ENCODE measurements around the gene LZTFL1.

Gene LZTFL1

DNA sequence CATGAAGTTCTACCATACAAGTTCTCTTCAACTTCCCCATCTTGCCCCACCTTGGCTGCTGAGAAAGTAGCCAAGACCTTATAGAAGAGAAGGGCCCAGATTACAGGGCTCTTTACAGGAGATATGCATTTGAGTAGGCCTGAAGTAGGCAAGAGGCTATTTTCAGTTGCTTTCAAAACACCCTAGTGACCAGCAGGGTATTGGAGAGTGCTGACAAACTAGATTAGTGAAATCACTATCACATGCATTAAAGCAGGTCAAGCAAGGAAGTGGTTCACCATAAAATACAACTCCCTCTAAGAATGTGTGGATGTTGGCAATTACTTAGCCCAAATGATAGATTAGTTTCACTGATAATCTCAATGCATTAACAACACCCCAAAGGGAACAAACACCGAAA is 2.7 kb upstream of the LZTFL1 start:
- Mint-ChIP-seq H3K27ac (no peak overlapping the region), H3K9me3 (ENCODE audit: low read depth) (no peaks in the 10 kb centered on the region), H3K4me3 (no peak overlapping the region), H3K27me3 (peaks cover 5% of the 10 kb centered on the region), H3K36me3 (no peaks in the 10 kb centered on the region), H3K4me1 (ENCODE audit: low read depth) (peaks cover 13% of the 10 kb centered on the region)

DNA sequence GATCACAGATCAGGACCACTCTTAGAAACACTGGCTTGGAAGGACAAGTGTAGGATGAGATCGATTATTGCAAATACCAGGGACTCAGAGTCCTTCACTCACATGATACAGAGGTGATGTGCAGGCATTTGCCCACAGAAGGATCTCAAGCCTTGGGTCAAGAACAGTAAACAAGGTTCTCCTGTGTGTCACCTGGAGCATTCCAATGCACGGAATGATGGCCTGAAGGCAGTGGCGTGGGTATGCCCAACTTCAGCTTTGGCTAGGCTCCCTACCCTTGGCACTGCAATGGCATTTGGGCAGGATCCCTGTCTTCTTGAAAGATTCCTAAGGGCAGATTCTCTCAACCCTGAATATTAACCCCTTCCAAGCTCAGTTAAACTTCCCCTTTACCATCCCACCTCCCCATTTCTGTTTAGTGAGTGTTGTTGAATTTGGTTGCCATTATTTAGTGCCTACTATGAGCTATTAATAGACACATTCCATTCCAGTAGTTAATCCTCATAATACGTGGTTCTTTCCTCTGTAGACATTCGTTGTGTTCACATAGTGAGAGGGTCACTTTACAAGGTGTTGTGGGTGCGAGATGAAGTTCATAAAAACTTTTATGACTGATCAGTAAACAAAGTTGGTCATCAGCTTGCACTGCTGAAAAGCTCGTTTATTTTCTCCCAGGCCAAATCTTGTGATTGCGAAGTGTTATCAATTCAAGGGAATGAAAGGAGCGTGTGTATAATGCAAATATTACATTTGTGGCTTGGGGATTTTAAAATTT is 1.1 kb upstream of the LZTFL1 start:
- peaks cover 4% of the 10 kb centered on the region for H3K36me3 Mint-ChIP-seq
- no peaks in the 10 kb centered on the region for H3K27me3 Mint-ChIP-seq
- no peak overlapping the region for H3K27ac Mint-ChIP-seq
- no peaks in the 10 kb centered on the region for H3K9me3 Mint-ChIP-seq (ENCODE audit: low read depth)
- H3K4me3 Mint-ChIP-seq: peak overlapping the region; percentile 92
- peaks cover 13% of the 10 kb centered on the region for H3K4me1 Mint-ChIP-seq (ENCODE audit: low read depth)

DNA sequence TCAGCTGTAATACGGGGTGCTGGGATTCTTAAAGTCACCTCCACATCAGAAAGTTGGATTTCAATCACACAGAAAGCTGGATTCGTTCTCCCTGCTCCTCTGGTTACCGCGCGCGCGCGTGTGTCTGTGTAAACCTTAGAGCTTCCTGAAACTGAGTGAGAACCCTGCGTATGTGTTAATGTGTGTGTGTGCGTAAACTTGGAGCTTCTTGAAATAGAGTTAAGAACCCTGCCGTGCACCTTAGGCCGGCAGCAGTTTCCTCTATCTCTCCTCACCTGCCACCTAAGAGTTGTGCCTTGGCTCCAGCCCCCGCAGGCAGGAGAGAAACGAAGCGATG is 531 bp downstream of the LZTFL1 start:
- Mint-ChIP-seq H3K9me3 (ENCODE audit: low read depth) (no peaks in the 10 kb centered on the region), H3K27ac (peak overlapping the region; percentile 65), H3K27me3 (no peaks in the 10 kb centered on the region), H3K36me3 (peaks cover 12% of the 10 kb centered on the region), H3K4me3 (peak overlapping the region; percentile 92), H3K4me1 (ENCODE audit: low read depth) (peaks cover 13% of the 10 kb centered on the region)

DNA sequence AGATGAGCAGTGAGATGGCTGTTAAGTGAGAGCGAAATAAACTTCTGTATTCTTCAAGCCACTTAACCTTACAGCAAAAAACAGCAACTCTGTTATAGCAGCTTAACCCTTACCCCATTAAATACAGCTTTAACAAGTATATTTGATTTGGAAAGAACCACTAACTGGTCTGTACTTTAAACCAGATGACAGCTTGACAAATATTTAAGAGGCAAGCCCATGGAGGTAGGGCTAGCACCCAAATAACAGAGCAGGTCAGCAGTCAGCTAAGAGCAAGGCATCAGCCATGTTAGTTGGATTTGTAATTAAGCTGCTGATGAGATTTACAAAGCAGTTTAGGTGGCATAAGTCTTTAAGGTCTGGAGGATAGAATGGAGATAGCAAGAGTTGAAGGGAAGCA is 3.5 kb downstream of the LZTFL1 start:
- Mint-ChIP-seq H3K27me3 (no peaks in the 10 kb centered on the region), H3K4me3 (no peak overlapping the region), H3K27ac (no peak overlapping the region), H3K4me1 (ENCODE audit: low read depth) (peaks cover 13% of the 10 kb centered on the region), H3K9me3 (ENCODE audit: low read depth) (no peaks in the 10 kb centered on the region), H3K36me3 (peaks cover 20% of the 10 kb centered on the region)

DNA sequence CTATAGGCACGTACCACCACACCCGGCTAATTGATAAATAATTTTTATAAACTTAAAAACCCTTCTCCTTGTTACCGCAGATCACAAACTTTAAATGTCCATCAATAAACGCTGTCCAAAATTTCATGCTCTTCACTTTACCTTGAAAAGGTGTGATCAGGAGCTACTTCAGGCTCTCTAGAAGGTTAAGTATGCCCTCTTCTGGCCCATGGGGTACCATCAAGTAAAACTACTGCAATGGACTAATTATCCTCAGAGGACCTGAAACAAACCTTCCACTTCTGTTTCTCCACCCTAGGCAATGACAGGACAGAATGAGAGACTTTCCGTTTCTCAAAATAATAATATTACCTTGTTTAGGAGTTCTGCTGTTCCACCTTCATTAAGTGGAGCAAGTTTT is 9.2 kb downstream of the LZTFL1 start:
- H3K36me3 Mint-ChIP-seq: peaks cover 32% of the 10 kb centered on the region
- H3K4me3 Mint-ChIP-seq: no peak overlapping the region
- H3K9me3 Mint-ChIP-seq (ENCODE audit: low read depth): no peaks in the 10 kb centered on the region
- H3K4me1 Mint-ChIP-seq (ENCODE audit: low read depth): no peaks in the 10 kb centered on the region
- H3K27me3 Mint-ChIP-seq: no peaks in the 10 kb centered on the region
- no peak overlapping the region for H3K27ac Mint-ChIP-seq

DNA sequence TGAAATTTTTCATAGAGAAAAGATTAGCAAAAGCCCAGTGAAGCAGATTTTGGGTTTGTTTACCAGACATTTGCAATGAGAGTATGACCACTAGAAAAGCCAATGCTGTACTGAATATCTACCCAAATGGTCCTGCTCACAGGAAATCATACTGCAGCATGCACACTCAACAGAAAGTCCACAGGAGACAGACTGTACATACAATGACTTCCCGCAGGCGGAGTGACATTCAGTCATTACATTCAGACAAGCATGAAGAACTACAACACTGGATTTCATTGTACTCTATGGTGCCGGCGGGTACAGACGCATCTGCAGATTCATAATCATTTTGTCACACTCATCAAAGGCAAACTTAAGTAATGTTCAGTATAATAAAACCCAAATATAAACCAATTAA is 11.8 kb downstream of the LZTFL1 start:
- Mint-ChIP-seq H3K4me3 (no peak overlapping the region), H3K36me3 (peaks cover 25% of the 10 kb centered on the region), H3K4me1 (ENCODE audit: low read depth) (peaks cover 11% of the 10 kb centered on the region), H3K9me3 (ENCODE audit: low read depth) (no peaks in the 10 kb centered on the region), H3K27me3 (no peaks in the 10 kb centered on the region), H3K27ac (no peak overlapping the region)

DNA sequence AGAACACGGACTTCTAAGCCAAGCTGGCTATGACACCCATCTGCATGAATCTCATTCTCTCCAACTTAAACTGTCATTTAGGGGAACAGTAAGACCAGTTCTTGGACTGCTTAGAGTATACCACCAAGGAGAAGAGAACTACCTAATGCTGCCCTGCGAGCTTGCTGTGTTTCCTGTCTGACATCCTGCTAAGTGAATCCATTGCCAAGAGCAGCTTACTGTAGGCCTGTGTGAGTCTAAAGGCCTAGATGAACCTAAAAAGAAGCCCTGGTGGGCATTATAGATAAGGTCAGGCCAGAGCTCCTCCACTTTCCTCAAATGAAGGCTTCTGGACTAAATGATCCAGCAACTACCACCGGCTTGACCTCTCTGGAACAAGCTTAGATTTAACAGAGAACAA is 15.0 kb downstream of the LZTFL1 start:
- no peaks in the 10 kb centered on the region for H3K27me3 Mint-ChIP-seq
- H3K4me3 Mint-ChIP-seq: no peak overlapping the region
- H3K27ac Mint-ChIP-seq: no peak overlapping the region
- peaks cover 24% of the 10 kb centered on the region for H3K36me3 Mint-ChIP-seq
- peaks cover 11% of the 10 kb centered on the region for H3K4me1 Mint-ChIP-seq (ENCODE audit: low read depth)
- H3K9me3 Mint-ChIP-seq (ENCODE audit: low read depth): no peaks in the 10 kb centered on the region

DNA sequence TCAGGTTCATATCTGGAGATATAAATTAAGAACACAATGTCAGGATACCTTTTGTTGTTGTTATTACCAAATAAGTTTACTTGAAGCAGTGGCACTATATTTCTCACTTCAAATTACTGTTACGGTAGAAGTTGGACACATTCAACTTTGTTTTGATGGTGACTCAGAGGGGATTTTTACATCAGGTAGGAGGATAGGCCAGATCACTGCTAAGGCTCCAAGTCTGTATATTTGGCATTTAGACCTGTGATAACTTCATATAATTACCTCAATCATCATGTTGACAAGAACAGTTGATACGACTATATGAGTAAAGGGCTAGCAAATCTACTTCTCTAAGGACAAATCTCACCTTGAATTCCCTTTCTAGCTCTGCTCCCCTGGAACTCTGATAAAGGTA is 15.6 kb downstream of the LZTFL1 start:
- Mint-ChIP-seq H3K36me3 (peaks cover 24% of the 10 kb centered on the region), H3K27ac (no peak overlapping the region), H3K27me3 (no peaks in the 10 kb centered on the region), H3K4me3 (no peak overlapping the region), H3K4me1 (ENCODE audit: low read depth) (peaks cover 11% of the 10 kb centered on the region), H3K9me3 (ENCODE audit: low read depth) (no peaks in the 10 kb centered on the region)

DNA sequence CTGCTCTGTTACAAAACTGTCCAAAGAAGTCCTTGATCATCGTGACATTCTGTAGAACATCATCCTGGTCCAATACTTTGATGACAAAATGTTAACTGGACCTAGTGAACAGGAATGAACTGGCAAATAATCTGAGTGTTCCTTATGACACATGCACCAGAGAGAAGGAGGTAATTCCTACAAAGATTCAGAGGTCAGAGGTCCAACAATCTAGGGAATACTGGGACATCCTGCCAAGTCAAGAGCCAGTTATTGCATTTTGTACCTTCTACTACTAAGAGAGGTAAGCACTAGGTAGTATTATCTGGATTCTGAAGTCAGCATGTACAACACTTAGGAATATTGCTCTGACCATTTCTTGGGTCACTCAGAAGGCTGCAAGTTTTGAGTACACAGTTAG is 20.8 kb downstream of the LZTFL1 start:
- Mint-ChIP-seq H3K36me3 (peaks cover 22% of the 10 kb centered on the region), H3K27me3 (no peaks in the 10 kb centered on the region), H3K4me1 (ENCODE audit: low read depth) (peaks cover 4% of the 10 kb centered on the region), H3K4me3 (no peak overlapping the region), H3K27ac (no peak overlapping the region), H3K9me3 (ENCODE audit: low read depth) (no peaks in the 10 kb centered on the region)

DNA sequence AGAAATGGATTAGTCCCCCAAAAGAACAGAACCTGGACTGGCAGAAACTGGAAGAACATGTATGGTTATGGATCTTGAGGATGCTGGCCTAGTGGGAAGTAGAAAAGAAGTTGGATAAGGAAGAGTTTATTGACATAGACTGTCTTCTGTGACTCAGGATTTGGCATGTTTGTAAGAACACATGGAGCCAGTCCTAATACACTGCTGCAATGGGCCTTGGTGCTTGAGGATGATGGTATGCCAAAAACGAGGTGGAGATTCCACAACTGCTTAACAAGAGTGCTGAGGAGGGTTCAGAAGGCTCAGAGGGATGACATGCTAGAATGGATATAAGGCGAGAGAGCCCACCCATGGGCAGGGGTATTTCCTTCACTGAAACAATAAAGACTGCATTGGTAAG is 22.4 kb downstream of the LZTFL1 start:
- Mint-ChIP-seq H3K27ac (no peak overlapping the region), H3K36me3 (peaks cover 24% of the 10 kb centered on the region), H3K4me1 (ENCODE audit: low read depth) (peaks cover 1% of the 10 kb centered on the region), H3K4me3 (no peak overlapping the region), H3K27me3 (no peaks in the 10 kb centered on the region), H3K9me3 (ENCODE audit: low read depth) (no peaks in the 10 kb centered on the region)

DNA sequence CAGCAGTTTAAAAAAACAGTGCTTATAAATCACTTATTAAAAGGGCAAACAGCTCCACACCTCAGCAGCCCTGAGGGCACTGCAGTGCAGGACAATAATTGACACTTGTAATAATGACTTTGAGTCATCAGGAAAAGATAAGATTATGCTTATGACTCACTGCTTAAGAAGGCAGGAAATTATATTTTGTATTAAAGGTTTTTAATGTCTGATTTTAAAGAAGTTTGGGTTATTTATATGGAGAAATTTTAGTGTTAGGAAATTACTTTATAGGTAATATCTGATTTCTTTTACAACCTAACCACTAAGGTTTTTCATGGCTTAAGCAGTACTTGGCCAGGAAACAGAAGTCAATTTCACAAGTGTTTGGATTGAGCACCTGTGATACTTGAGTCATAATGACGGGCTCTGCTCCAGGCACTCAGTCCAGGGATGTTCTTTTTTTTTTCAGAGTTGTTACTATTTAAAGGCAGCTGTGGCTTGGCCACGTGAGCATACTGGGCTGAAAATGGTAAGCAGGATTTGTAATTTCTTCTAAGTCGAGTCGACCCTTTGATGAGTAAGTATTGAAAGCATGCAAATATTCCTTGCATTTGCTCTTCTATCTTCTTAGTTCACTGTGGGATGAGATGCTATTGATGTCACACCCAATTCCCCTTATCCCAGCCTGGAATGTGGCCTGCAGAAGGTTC is 23.9 kb downstream of the LZTFL1 start:
- H3K4me1 Mint-ChIP-seq (ENCODE audit: low read depth): peaks cover 1% of the 10 kb centered on the region
- H3K27ac Mint-ChIP-seq: no peak overlapping the region
- H3K36me3 Mint-ChIP-seq: peaks cover 26% of the 10 kb centered on the region
- no peak overlapping the region for H3K4me3 Mint-ChIP-seq
- H3K9me3 Mint-ChIP-seq (ENCODE audit: low read depth): no peaks in the 10 kb centered on the region
- no peaks in the 10 kb centered on the region for H3K27me3 Mint-ChIP-seq

DNA sequence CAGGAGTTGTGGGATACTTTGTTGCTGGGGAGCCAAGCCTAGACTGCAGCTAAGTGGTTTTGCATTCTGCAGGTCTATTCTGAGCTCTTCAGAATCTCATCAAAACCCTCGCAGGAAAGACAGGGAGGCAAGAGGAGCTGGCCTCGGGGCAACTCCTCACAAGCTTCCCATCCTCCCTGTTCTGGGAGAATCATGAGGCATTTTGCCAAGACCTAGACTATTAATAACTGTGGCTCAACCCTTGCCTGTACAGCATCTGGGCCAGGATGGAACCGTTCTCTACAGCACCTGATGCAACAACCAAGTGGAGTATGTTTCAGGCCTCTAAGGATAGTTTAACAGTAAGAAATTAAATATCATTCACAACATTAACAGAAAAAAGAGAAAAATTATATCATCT is 25.4 kb downstream of the LZTFL1 start:
- Mint-ChIP-seq H3K9me3 (ENCODE audit: low read depth) (no peaks in the 10 kb centered on the region), H3K4me1 (ENCODE audit: low read depth) (peaks cover 1% of the 10 kb centered on the region), H3K27me3 (no peaks in the 10 kb centered on the region), H3K27ac (no peak overlapping the region), H3K4me3 (no peak overlapping the region), H3K36me3 (peaks cover 20% of the 10 kb centered on the region)

DNA sequence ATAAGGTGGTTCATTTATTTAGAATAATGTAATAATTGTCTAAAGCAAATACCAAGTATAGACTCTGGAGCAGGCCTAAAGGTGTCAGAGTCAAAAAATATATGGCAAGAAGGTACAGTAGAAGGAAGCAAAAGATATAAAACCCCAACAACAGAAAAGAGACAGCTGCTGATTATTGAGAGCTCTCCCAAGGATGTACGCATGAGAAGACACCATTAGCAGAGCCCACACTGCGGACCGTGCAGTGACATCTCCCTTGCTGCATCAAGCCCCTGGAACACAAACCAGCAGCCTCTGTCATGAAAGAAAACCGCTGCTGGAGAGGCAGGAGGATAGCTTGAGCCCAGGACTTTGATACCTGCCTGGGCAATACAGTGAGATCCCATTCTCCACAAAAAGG is 27.6 kb downstream of the LZTFL1 start:
- Mint-ChIP-seq H3K27ac (no peak overlapping the region), H3K9me3 (ENCODE audit: low read depth) (no peaks in the 10 kb centered on the region), H3K4me3 (no peak overlapping the region), H3K36me3 (peaks cover 18% of the 10 kb centered on the region), H3K27me3 (no peaks in the 10 kb centered on the region), H3K4me1 (ENCODE audit: low read depth) (peaks cover 1% of the 10 kb centered on the region)

DNA sequence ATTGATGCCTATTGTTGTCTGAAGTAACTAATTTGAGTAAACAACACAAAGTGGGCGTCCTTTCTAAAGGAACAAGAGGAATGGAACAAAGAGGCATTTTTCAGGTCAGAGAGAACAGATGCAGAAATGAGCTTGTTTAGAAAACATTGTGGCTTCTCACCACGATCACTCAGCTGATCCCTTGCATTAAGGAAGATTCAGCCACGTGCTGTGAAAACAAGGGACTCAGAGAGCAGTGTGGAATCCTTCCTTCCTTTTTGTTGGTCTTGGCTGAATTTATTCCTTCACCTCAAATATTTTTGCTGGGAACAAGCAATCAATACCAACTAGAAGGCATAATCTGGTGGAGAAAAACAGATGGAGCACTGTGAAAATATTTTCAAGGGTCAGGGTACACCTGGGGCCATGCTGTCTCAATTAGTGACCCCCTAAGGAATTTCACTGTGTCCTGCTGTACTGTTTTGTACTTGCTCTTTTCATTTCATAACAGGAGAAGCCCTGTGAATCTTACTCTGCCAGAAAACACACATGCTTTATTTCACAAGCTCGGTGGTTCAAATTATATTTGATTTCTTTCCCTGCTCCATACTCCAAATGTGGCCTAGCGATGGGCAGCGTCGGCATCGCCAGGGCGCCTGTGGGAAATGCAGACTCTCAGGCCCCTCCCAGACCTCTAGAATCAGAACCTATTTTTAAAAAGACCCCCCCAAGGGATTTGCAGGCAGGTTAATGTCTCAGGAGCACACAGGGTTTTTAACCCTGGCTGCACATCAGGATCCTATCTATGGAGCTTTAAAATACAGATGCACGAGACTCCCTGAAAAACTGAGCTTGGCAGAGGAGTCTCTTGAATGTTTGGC is 34.0 kb downstream of the LZTFL1 start:
- H3K27me3 Mint-ChIP-seq: no peaks in the 10 kb centered on the region
- no peaks in the 10 kb centered on the region for H3K9me3 Mint-ChIP-seq (ENCODE audit: low read depth)
- H3K4me1 Mint-ChIP-seq (ENCODE audit: low read depth): peaks cover 13% of the 10 kb centered on the region

DNA sequence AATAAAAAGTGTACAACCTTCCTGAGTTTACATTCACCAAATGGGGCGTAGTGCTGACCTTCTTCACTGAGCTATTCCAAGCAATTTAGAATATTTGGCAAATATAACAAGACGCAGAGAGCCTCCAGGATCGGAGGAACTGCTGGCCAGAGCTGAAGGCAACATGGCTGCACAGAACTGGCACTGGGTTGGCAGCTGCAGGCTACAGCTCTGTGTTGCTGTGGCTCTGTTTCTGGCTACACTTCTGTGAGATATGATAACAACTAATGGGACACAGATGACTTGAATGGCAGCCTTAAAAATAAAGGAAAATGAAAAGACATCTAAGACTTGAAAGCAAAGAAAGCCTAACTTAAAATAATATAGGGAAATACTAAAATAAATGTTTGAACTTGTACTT is 34.8 kb downstream of the LZTFL1 start:
- H3K9me3 Mint-ChIP-seq (ENCODE audit: low read depth): no peaks in the 10 kb centered on the region
- no peak overlapping the region for H3K27ac Mint-ChIP-seq
- peaks cover 6% of the 10 kb centered on the region for H3K36me3 Mint-ChIP-seq
- peaks cover 13% of the 10 kb centered on the region for H3K4me1 Mint-ChIP-seq (ENCODE audit: low read depth)
- H3K27me3 Mint-ChIP-seq: no peaks in the 10 kb centered on the region
- no peak overlapping the region for H3K4me3 Mint-ChIP-seq

More for the DNA sequence above, 34.0 kb downstream of the LZTFL1 start:
- H3K27ac Mint-ChIP-seq: no peak overlapping the region
- H3K4me3 Mint-ChIP-seq: no peak overlapping the region
- peaks cover 6% of the 10 kb centered on the region for H3K36me3 Mint-ChIP-seq

All from activated naive CD8-positive, alpha-beta T cell (primary cell).